Effector memory CD4-positive, alpha-beta T cell (primary cell): ENCODE data around the gene RNF38.
"Not testable (repeated sequence)": the region's sequence is repeated elsewhere in the genome, so short reads cannot be mapped to it uniquely, and the experiment has no call there.

Source experiments
- DNase-seq, 3 donors: peaks; one replicate each; pipeline ENCODE4 v3.0.0-alpha.2; 2020
- H3K27ac ChIP-seq: 2 replicates; pipeline ENCODE4 v1.7.0; 2013; ENCODE audit warnings: mild to moderate bottlenecking, low read length, moderate library complexity; ENCODE audit not compliant: insufficient read depth, poor library complexity, severe bottlenecking
- H3K27me3 ChIP-seq: replicated peaks from 2 replicates; pipeline ENCODE4 v1.7.0; 2013; ENCODE audit warnings: mild to moderate bottlenecking, low read length; ENCODE audit not compliant: insufficient read depth, control insufficient read depth, poor library complexity, severe bottlenecking
- H3K36me3 ChIP-seq: 2 replicates; pipeline ENCODE4 v1.7.0; 2013; ENCODE audit warnings: mild to moderate bottlenecking, low read length, moderate library complexity; ENCODE audit not compliant: control insufficient read depth, insufficient read depth
- H3K4me1 ChIP-seq: 2 replicates; pipeline ENCODE4 v1.7.0; 2013; ENCODE audit warnings: low read length, mild to moderate bottlenecking; ENCODE audit not compliant: control insufficient read depth, insufficient read depth, poor library complexity, severe bottlenecking
- H3K4me3 ChIP-seq: 2 replicates; pipeline ENCODE4 v1.7.0; 2013; ENCODE audit warnings: low read length, low read depth, mild to moderate bottlenecking; ENCODE audit not compliant: insufficient read depth, poor library complexity, severe bottlenecking
- H3K9me3 ChIP-seq: 2 replicates; pipeline ENCODE4 v1.7.0; 2013; ENCODE audit warnings: mild to moderate bottlenecking, low read length, moderate library complexity; ENCODE audit not compliant: control insufficient read depth
- total RNA-seq, 3 donors: gene quantifications; one replicate each; lab custom pipeline; 2026; lab: John Stamatoyannopoulos, UW

The RNF38 gene
- 96.5 to 125 (median 103) reads per million in 3 donors for total RNA-seq

DNA sequence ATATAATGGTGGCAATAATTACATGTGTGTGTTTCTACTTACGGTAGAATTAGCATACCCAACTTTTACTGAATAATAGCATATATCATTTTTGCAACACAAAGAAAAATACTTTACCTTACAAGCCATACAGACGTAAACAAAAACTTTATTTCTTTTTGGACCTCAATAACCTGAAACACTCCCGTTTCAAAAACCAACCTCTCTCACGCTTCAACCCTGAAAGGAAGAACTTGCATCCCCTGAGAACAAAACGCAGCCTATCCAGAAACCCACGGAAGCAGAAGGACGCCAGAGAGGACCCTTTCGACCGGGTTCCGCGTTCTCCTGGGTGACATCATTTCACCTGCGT, at the start of gene RNF38:
Gene RNF38, minus strand, starts transcription at position 290 of the 352 bp plus-strand sequence. Its CDS starts 161 bp downstream, at position 129.
- DNase-seq, result peak in 2 of 3 donors; percentile 56 to 57
- Histone ChIP-seq H3K36me3 (no peaks in the 10 kb centered on the region), H3K27ac (peak within 1 kb of the TSS; percentile 95), H3K4me3 (peak within 1 kb of the TSS; percentile 86), H3K9me3 (no peaks in the 10 kb centered on the region), H3K4me1 (peaks cover 25% of the 10 kb centered on the region), H3K27me3 (no peaks in the 10 kb centered on the region)

DNA sequence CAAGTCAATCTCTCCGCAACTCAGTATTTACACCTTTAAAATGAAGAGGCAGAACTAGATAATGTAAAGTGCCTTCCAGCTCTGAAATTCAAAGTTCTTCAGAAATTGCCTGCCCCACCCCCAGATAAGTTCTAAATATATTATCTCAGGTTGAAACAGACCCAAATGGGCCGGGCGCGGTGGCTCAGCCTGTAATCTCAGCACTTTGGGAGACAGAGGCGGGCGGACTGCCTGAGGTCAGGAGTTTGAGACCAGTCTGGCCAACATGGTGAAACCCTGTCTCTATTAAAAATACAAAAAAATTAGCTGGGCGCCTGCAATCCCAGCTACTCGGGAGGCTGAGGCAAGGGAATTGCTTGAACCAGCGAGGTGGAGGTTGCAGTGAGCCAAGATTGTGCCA, 48.5 kb upstream of the RNF38 start:
- not testable (repeated sequence) for DNase-seq, H3K4me3 ChIP-seq, H3K9me3 ChIP-seq, H3K27me3 ChIP-seq, H3K27ac ChIP-seq, H3K36me3 ChIP-seq, H3K4me1 ChIP-seq

DNA sequence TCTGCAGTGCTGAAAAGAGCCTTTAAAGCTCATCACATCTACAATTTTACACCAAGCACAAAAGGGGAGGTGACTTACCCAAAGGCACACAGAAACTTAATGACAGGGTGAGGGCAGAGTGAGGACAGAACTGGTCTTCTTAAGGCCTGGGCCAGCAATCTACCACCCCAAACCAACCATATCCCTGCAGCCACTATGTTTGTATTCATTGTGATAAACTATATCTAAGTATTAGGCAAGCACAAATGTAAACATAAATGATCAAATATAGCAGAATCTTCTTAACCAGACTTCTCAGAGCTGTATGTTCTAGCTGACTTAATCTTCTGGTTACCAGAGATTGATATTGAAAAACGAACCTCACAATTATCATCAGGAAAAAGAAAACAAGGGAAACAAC, 47.9 kb upstream of the RNF38 start:
- DNase-seq, result no peak
- Histone ChIP-seq H3K4me1 (no peaks in the 10 kb centered on the region), H3K9me3 (no peaks in the 10 kb centered on the region), H3K27ac (no peak overlapping the region), H3K36me3 (no peaks in the 10 kb centered on the region), H3K4me3 (no peak overlapping the region), H3K27me3 (no peaks in the 10 kb centered on the region)

DNA sequence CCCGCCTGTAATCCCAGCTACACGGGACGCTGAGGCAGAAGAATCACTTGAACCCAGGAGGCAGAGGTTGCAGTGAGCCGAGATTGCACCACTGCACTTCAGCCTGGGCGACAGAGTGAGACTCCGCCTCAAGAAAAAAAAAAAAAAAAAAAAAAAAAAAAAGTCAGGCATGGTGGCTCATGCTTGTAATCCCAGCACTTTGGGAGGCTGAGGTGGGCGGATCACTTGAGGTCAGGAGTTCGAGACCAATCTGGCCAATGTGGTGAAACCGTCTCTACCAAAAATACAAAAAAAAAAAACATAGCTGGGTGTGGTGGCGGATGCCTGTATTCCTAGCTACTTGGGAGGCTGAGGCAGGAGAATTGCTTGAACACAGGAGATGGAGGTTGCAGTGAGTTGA, 46.6 kb upstream of the RNF38 start:
- H3K36me3 ChIP-seq, H3K4me1 ChIP-seq, H3K27ac ChIP-seq, H3K4me3 ChIP-seq, H3K27me3 ChIP-seq, H3K9me3 ChIP-seq, DNase-seq: not testable (repeated sequence)

DNA sequence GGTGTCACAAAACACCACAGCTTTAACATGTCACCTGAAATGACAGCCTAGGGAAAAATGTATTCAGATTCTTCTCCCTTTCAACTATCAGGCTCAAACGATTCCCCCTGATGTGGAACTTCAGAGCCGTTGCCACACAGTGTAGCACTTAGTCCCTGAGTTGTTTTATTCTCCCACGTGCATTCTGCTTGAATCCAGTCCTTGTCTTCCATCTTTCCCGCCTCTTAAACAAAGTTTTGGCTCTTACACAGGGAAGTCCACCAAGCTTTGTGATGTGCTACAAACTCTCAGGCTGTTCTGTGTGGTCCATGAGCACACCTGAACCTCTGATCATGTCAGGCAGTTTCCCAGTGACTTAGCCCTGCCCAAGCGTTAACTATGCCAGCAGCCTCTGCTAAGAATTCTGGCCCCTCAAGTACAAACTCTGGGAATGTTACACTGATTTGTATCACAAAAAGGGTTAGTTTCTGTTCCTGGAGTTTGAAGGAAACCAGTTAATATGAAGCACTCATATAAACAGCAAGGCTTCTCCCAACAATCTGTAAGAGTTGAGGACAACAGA, 45.8 kb upstream of the RNF38 start:
- H3K4me3 ChIP-seq, result no peak overlapping the region
- no peaks in the 10 kb centered on the region for H3K27me3 ChIP-seq
- DNase-seq, result no peak
- H3K27ac ChIP-seq, result no peak overlapping the region
- H3K4me1 ChIP-seq, result no peaks in the 10 kb centered on the region
- no peaks in the 10 kb centered on the region for H3K36me3 ChIP-seq
- H3K9me3 ChIP-seq, result no peaks in the 10 kb centered on the region

DNA sequence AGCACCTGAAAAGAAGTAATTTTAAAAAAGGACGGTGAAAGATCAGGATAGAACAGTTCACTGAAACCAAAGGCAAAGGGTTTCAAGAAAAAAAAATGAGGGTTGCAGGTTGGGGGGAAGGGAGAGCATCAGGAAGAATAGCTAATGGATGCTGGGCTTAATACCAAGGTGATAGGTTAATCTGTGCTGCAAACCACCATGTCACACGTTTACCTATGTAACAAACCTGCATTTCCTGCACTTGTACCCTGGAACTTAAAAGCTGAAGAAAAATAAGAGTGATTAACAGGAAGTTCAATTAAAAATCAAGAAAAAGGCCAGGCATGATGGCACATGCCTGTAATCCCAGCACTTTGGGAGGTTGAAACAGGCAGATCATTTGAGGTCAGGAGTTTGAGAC, 44.1 kb upstream of the RNF38 start:
- Histone ChIP-seq H3K4me1 (no peaks in the 10 kb centered on the region), H3K27me3 (no peaks in the 10 kb centered on the region), H3K4me3 (no peak overlapping the region), H3K9me3 (no peaks in the 10 kb centered on the region), H3K36me3 (no peaks in the 10 kb centered on the region), H3K27ac (no peak overlapping the region)
- no peak for DNase-seq

DNA sequence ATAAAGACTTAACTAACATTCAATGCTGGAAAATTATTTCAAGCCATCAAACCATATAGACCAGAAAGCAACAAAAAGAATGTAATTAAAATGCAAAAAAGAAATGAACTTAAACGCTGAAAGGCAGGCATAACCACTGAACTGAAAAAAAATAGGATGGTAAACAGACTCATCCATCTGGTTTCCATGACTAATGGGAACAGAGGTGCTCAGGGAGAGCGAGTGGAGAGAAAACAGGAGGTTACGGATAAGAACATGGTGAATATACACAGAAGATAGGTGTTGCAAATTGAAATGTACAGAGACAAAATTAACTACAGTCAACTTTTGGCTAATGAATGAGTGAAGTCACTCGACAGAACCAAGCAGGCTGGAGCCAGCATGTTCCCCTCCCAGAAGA, 43.5 kb upstream of the RNF38 start:
- Histone ChIP-seq H3K9me3 (no peaks in the 10 kb centered on the region), H3K27ac (no peak overlapping the region), H3K4me1 (no peaks in the 10 kb centered on the region), H3K36me3 (no peaks in the 10 kb centered on the region), H3K4me3 (no peak overlapping the region), H3K27me3 (no peaks in the 10 kb centered on the region)
- DNase-seq, result no peak

DNA sequence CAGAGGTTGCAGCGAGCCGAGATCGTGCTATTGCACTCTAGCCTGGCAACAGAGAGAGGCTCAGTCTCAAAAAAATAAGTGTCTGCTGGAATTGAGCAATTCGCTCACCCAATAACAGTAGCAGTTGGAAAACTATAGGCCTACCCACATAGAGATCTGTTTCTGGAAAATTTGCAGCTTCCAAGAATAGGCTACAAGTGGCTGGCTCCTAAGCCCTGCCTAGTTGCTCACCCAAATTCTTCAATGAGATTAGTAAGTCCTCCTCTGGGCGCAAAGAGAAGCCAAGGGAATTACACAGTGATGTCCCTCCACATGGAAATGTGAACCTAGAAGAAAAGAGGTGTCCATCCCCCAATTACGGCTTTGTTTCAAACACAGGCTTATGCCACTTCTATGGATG, 42.6 kb upstream of the RNF38 start:
- Histone ChIP-seq H3K4me3 (no peak overlapping the region), H3K9me3 (no peaks in the 10 kb centered on the region), H3K4me1 (no peaks in the 10 kb centered on the region), H3K27me3 (no peaks in the 10 kb centered on the region), H3K27ac (no peak overlapping the region), H3K36me3 (no peaks in the 10 kb centered on the region)
- no peak for DNase-seq

DNA sequence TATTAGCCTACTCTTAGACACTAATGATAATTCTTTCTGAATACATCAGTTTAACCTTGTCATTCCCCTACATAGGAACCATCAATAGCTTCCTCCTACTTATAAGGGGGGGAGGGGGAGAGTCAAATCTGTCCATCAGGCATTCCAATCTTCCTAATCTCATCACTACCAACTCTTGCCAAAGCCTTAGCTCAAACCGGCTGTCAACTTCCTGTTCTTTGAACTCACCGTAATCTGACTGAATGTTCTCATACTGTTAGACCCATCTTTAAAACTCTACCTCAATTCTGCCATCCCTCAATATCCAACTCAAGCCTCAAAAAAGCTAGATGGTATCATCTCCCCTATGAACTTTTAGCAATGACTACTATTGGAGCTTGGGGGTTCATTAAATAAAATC, 41.9 kb upstream of the RNF38 start:
- DNase-seq, result no peak

DNA sequence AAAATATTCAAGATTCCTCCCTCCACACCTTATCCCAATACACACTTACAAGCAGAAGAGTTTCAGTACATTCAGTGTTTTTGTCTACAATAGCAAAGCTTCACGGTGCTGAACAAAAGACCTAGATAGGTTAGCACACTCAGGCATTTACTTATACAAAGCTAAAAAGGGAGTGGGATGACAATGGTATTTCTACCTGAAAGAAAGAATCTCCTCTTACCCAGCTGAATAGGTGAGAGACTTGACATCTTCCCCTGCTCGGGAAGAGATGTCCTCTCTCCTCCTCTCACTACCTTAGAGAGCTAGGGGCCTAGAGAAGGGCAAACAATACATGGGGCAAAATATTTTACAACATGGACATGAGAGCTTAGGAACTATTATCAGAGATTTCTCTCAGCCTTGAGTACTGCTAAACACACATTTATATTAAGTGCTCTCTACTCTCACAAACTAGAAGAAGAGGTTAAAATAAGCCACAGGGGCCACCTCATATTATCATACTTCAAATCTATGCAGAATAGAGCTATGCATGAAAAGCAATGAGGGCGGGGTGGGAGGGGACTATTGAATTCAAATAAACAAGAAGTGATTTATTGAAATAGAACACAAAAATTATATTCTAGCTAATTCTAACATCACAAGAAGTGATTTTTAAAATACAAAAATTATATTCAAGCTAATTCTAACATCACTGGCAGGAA, 38.6 kb upstream of the RNF38 start:
- no peaks in the 10 kb centered on the region for H3K27me3 ChIP-seq
- no peak overlapping the region for H3K4me3 ChIP-seq
- DNase-seq, result no peak
- H3K27ac ChIP-seq, result no peak overlapping the region
- no peaks in the 10 kb centered on the region for H3K9me3 ChIP-seq
- H3K4me1 ChIP-seq, result no peaks in the 10 kb centered on the region
- no peaks in the 10 kb centered on the region for H3K36me3 ChIP-seq

More for the DNA sequence above, 41.9 kb upstream of the RNF38 start:
- H3K36me3 ChIP-seq, result no peaks in the 10 kb centered on the region
- no peaks in the 10 kb centered on the region for H3K27me3 ChIP-seq
- H3K9me3 ChIP-seq, result no peaks in the 10 kb centered on the region
- H3K27ac ChIP-seq, result no peak overlapping the region
- no peak overlapping the region for H3K4me3 ChIP-seq
- no peaks in the 10 kb centered on the region for H3K4me1 ChIP-seq
